Measurements from ENCODE around the gene KMO. TPM values are rescaled to one million over a fixed set of nuclear protein-coding genes. Genes with fewer than 3 reads are reported as not detected.

KMO gene
- total RNA-seq, 6 experiments from 2014 or later = 25.4 to 57.3 (median 28.3) TPM

- H3K4me1 ChIP-seq = no peaks in the 10 kb centered on the region
- WGBS (ENCODE audit: insufficient coverage, low coverage, low lambda C conversion rate, missing lambda C conversion rate) = 88% methylated on average over 2 of the region's 2 CpGs
These were observed 24.9 kb upstream of the KMO start for GRCh38 chr1:241507189-241507863.

GRCh38 chr1:241513378-241513777 lies 18.8 kb upstream of the KMO start:
- peaks cover 0 to 60% (median 9%) of the 10 kb centered on the region in 4 donors for H3K36me3 ChIP-seq
- no peaks in the 10 kb centered on the region for H3K9me3 ChIP-seq
- DNase-seq = no peak
- H3K27me3 ChIP-seq = no peaks in the 10 kb centered on the region
- TF ChIP-seq CTCF (IDR thresholded peaks at IDR 0.05) (no peak), POLR2A (IDR thresholded peaks at IDR 0.05) (no peak)
- peak in 2 of 4 donors; percentile 26 to 79 for ATAC-seq
- intact Hi-C loops (cut with DNase I) = no loop called here
- no peak overlapping the region for H3K27ac ChIP-seq
- no peak overlapping the region for H3K4me3 ChIP-seq
- 54% methylated on average over 5 of the region's 5 CpGs for WGBS (ENCODE audit: insufficient coverage, low coverage, low lambda C conversion rate, missing lambda C conversion rate)
- peaks cover 0 to 22% (median 0%) of the 10 kb centered on the region in 4 donors for H3K4me1 ChIP-seq

More at GRCh38 chr1:241507189-241507863, 24.9 kb upstream of the KMO start:
- H3K4me3 ChIP-seq = no peak overlapping the region
- no peak for TF ChIP-seq POLR2A (IDR thresholded peaks at IDR 0.05)
- no peak for TF ChIP-seq CTCF (IDR thresholded peaks at IDR 0.05)
- no peak overlapping the region for H3K27ac ChIP-seq
- no peaks in the 10 kb centered on the region for H3K27me3 ChIP-seq
- H3K9me3 ChIP-seq = no peaks in the 10 kb centered on the region
- intact Hi-C loops (cut with DNase I) = no loop called here
- H3K36me3 ChIP-seq = peaks cover 0 to 96% (median 34%) of the 10 kb centered on the region in 4 donors
- DNase-seq (no peak), ATAC-seq (no peak)

- 3% methylated on average over 12 of the region's 28 CpGs for WGBS (ENCODE audit: insufficient coverage, low coverage, low lambda C conversion rate, missing lambda C conversion rate)
- Histone ChIP-seq H3K9me3 (no peaks in the 10 kb centered on the region), H3K4me3 (peak overlapping the region; percentile 87 to 90 (median 88)), H3K36me3 (peaks cover 0 to 11% (median 3%) of the 10 kb centered on the region in 4 donors), H3K27ac (peak overlapping the region; percentile 90 to 93 (median 93)), H3K4me1 (peaks cover 0 to 23% (median 3%) of the 10 kb centered on the region in 4 donors), H3K27me3 (no peaks in the 10 kb centered on the region)
- intact Hi-C loops (cut with DNase I) = no loop called here
- ATAC-seq = peak; percentile 23 to 42 (median 33)
- no peak for TF ChIP-seq POLR2A (IDR thresholded peaks at IDR 0.05)
- TF ChIP-seq CTCF (IDR thresholded peaks at IDR 0.05) = no peak
- DNase-seq = peak in 2 of 3 donors; percentile 50 to 57
These were observed 13.5 kb upstream of the KMO start for GRCh38 chr1:241518476-241519307.

GRCh38 chr1:241519308-241520079 lies 12.7 kb upstream of the KMO start, which contains the start of gene FH:
Gene FH, minus strand, starts transcription at chr1:241519755. Its CDS starts 33 bp downstream, at chr1:241519722.
- Histone ChIP-seq H3K27me3 (no peaks in the 10 kb centered on the region), H3K27ac (peak within 1 kb of the TSS; percentile 90 to 93 (median 93)), H3K4me1 (peaks cover 0 to 25% (median 4%) of the 10 kb centered on the region in 4 donors), H3K9me3 (no peaks in the 10 kb centered on the region), H3K36me3 (peaks cover 0 to 11% (median 3%) of the 10 kb centered on the region in 4 donors), H3K4me3 (peak within 1 kb of the TSS; percentile 87 to 90 (median 88))
- ATAC-seq (peak; percentile 94 to 99 (median 95)), DNase-seq (peak; percentile 96 to 98 (median 98))
- TF ChIP-seq CTCF (IDR thresholded peaks at IDR 0.05) (no peak), POLR2A (IDR thresholded peaks at IDR 0.05) (peak; percentile 96)
- 0% methylated on average over 19 of the region's 70 CpGs for WGBS (ENCODE audit: insufficient coverage, low coverage, low lambda C conversion rate, missing lambda C conversion rate)
- intact Hi-C loops (cut with DNase I) = no loop called here
